GM23338 (cell line): ENCODE results near the gene ESR2. TPM values are rescaled to one million over a fixed set of nuclear protein-coding genes. Genes with fewer than 3 reads are reported as not detected.

ENCODE experiments used
- ATAC-seq: fragments of 200-7000 bp; cut with Tn5 transposase; 3 replicates; pipeline ENCODE4 v1.9.1; 2020
- DNase-seq: peaks from one replicate; pipeline ENCODE4 v3.0.0-alpha.2; 2015; ENCODE audit warnings: low spot score
- H2AFZ ChIP-seq: fragments of 200-600 bp; sonication (generic); 2 replicates; pipeline ENCODE4 v1.8.0; 2016; ENCODE audit warnings: antibody characterized with exemption, mild to moderate bottlenecking, moderate library complexity
- H3F3A ChIP-seq: fragments of 200-600 bp; sonication (generic); replicated peaks from 2 replicates; pipeline ENCODE4 v1.8.0; 2017; ENCODE audit warnings: antibody characterized with exemption, mixed run types, low read depth
- H3K27ac ChIP-seq: fragments of 200-600 bp; sonication (generic); 2 replicates; pipeline ENCODE4 v1.6.1; 2016; ENCODE audit warnings: low read depth
- H3K27me3 ChIP-seq: fragments of 200-600 bp; sonication (generic); 2 replicates; pipeline ENCODE4 v1.8.0; 2016; ENCODE audit warnings: mild to moderate bottlenecking, mixed run types, moderate library complexity; ENCODE audit not compliant: insufficient read depth
- H3K36me3 ChIP-seq: fragments of 200-600 bp; sonication (generic); 2 replicates; pipeline ENCODE4 v1.8.0; 2016; ENCODE audit warnings: mild to moderate bottlenecking; ENCODE audit not compliant: insufficient read depth
- H3K4me1 ChIP-seq: fragments of 200-600 bp; sonication (generic); 2 replicates; pipeline ENCODE4 v1.8.0; 2016; ENCODE audit warnings: mild to moderate bottlenecking, moderate library complexity; ENCODE audit not compliant: insufficient read depth
- H3K4me2 ChIP-seq: fragments of 200-600 bp; sonication (generic); 2 replicates; pipeline ENCODE4 v1.7.1; 2017; ENCODE audit warnings: mixed run types
- H3K4me3 ChIP-seq: fragments of 200-600 bp; sonication (generic); 2 replicates; pipeline ENCODE4 v1.6.1; 2016; ENCODE audit warnings: mixed run types
- H3K79me2 ChIP-seq: fragments of 200-600 bp; sonication (generic); replicated peaks from 2 replicates; pipeline ENCODE4 v1.8.0; 2017; ENCODE audit warnings: mild to moderate bottlenecking; ENCODE audit not compliant: insufficient read depth
- H3K9me2 ChIP-seq: fragments of 200-600 bp; sonication (generic); 2 replicates; pipeline ENCODE4 v1.8.0; 2017; ENCODE audit not compliant: insufficient read depth
- H4K20me1 ChIP-seq: fragments of 200-600 bp; sonication (generic); replicated peaks from 2 replicates; pipeline ENCODE4 v1.8.0; 2017; ENCODE audit warnings: mild to moderate bottlenecking; ENCODE audit not compliant: insufficient read depth
- H3K27ac Mint-ChIP-seq: 2 replicates; pipeline ENCODE4 v1.8.0; 2020; ENCODE audit warnings: inconsistent platforms, mild to moderate bottlenecking, moderate library complexity, mixed read lengths
- H3K27me3 Mint-ChIP-seq: 3 replicates; pipeline ENCODE4 v1.8.0; 2022; ENCODE audit warnings: low read depth, mild to moderate bottlenecking, moderate library complexity, mixed read lengths, inconsistent platforms; ENCODE audit not compliant: insufficient read depth, poor library complexity
- H3K36me3 Mint-ChIP-seq: 3 replicates; pipeline ENCODE4 v1.8.0; 2021; ENCODE audit warnings: low read depth, mild to moderate bottlenecking, inconsistent platforms, moderate library complexity, mixed read lengths
- H3K4me1 Mint-ChIP-seq: 3 replicates; pipeline ENCODE4 v1.8.0; 2020; ENCODE audit warnings: mild to moderate bottlenecking, inconsistent platforms, mixed read lengths
- H3K4me3 Mint-ChIP-seq: 3 replicates; pipeline ENCODE4 v1.8.0; 2021; ENCODE audit warnings: moderate library complexity, mild to moderate bottlenecking, inconsistent platforms, mixed read lengths
- H3K9me3 Mint-ChIP-seq: 3 replicates; pipeline ENCODE4 v1.8.0; 2020; ENCODE audit warnings: moderate library complexity, mild to moderate bottlenecking, inconsistent platforms, mixed read lengths
- CREB1 ChIP-seq: fragments of 250-450 bp; sonication (Bioruptor Pico); IDR thresholded peaks from 2 replicates; pipeline ENCODE4 v1.5.0; 2020; ENCODE audit warnings: low read depth, mild to moderate bottlenecking, moderate library complexity
- EZH2 ChIP-seq: fragments of 200-600 bp; sonication (generic); IDR thresholded peaks from one replicate; pipeline ENCODE4 v1.8.0; 2017; ENCODE audit warnings: antibody characterized with exemption, mild to moderate bottlenecking, low read depth; ENCODE audit not compliant: unreplicated experiment
- EZH2phosphoT487 ChIP-seq: fragments of 200-600 bp; sonication (generic); IDR thresholded peaks from one replicate; pipeline ENCODE4 v1.8.1; 2018; ENCODE audit warnings: antibody characterized with exemption; ENCODE audit not compliant: unreplicated experiment
- NANOG ChIP-seq: IDR thresholded peaks from 2 replicates; pipeline ENCODE4 v1.6.1; 2016; ENCODE audit warnings: antibody characterized with exemption, borderline replicate concordance
- STAT1 ChIP-seq: IDR thresholded peaks from one replicate; pipeline ENCODE4 v1.6.1; 2016; ENCODE audit warnings: antibody characterized with exemption; ENCODE audit not compliant: unreplicated experiment
- ZNF114 ChIP-seq: fragments of 250-450 bp; sonication (Bioruptor Pico); IDR thresholded peaks from 2 replicates; pipeline ENCODE4 v1.5.0; 2020; ENCODE audit warnings: mild to moderate bottlenecking, moderate library complexity
- ZNF331 ChIP-seq: fragments of 250-450 bp; sonication (Bioruptor Pico); IDR thresholded peaks from 2 replicates; pipeline ENCODE4 v1.5.0; 2020; ENCODE audit warnings: low read depth, mild to moderate bottlenecking, moderate library complexity
- ZNF462 ChIP-seq: fragments of 250-450 bp; sonication (Bioruptor Pico); IDR thresholded peaks from 2 replicates; pipeline ENCODE4 v1.5.0; 2020; ENCODE audit warnings: mild to moderate bottlenecking, moderate library complexity
- polyA plus RNA-seq: library from polyadenylated mRNA; unstranded; fragments of >200 nt; fragmentation: Nextera tagmentation; extraction: Ambion mirVana; gene quantifications from 2 replicates; pipeline ENCODE4 v1.2.1, GENCODE V29; 2016
- total RNA-seq: library from RNA; depleted of rRNA; stranded (reverse); fragments of >200 nt; shearing (Covaris generic); gene quantifications from 2 replicates; pipeline ENCODE4 v1.2.3, GENCODE V29; 2014
- TF ChIP-seq, protein P1 (sequence below), 2 experiments: fragments of 200-600 bp in 1 of 2; sonication (generic) in 1 of 2; conservative IDR thresholded peaks; 2 replicates each; pipeline versions ENCODE4 v1.5.1 to v1.6.1; 2016 to 2017; ENCODE audit warnings: antibody characterized with exemption in 2 of 2, low read depth in 2 of 2, mild to moderate bottlenecking in 2 of 2, moderate library complexity in 1 of 2

Gene ESR2
- total and polyA plus RNA-seq, 2 experiments from 2014 or later, result 0.58 to 0.59 TPM

DNA sequence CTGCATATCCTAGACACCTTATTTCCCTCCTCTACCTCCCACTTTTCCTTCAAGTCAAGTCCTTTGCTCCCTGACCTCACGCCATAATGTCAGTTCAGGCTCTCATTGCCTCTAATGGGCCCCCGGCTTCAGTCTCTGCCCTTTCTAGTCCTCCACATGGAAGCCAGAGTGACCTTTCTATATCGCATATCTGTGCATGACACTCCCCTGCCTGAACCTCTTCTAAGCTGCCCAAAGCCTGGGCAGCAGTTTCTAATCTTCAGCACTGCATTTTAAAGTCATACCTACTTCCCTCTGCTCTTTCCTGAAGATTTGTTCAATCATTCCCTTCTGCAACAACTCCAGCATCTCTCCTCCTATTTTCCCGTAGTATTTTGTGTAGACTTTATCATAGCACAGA, 45.5 kb downstream of the ESR2 start:
- DNase-seq (no peak), ATAC-seq (no peak)
- H3K27ac ChIP-seq, result no peak overlapping the region
- H3K79me2 ChIP-seq, result no peaks in the 10 kb centered on the region
- H3K36me3 ChIP-seq, result no peaks in the 10 kb centered on the region
- H3K9me2 ChIP-seq, result no peaks in the 10 kb centered on the region
- Mint-ChIP-seq H3K36me3 (no peaks in the 10 kb centered on the region), H3K9me3 (no peaks in the 10 kb centered on the region), H3K4me3 (no peak overlapping the region), H3K4me1 (peaks cover 3% of the 10 kb centered on the region; the same call in 2 of the 3 replicates), H3K27me3 (no peaks in the 10 kb centered on the region), H3K27ac (no peak overlapping the region; the same call in 1 of the 2 replicates)
- H3K4me2 ChIP-seq, result no peak overlapping the region
- H3F3A ChIP-seq, result no peaks in the 10 kb centered on the region
- H3K27me3 ChIP-seq, result no peaks in the 10 kb centered on the region
- no peak overlapping the region for H3K4me3 ChIP-seq
- no peak overlapping the region for H2AFZ ChIP-seq
- TF ChIP-seq ZNF462 (CRISPR knock-in tag), result no peak
- no peak for TF ChIP-seq CREB1 (CRISPR knock-in tag)
- TF ChIP-seq, protein P1, sequence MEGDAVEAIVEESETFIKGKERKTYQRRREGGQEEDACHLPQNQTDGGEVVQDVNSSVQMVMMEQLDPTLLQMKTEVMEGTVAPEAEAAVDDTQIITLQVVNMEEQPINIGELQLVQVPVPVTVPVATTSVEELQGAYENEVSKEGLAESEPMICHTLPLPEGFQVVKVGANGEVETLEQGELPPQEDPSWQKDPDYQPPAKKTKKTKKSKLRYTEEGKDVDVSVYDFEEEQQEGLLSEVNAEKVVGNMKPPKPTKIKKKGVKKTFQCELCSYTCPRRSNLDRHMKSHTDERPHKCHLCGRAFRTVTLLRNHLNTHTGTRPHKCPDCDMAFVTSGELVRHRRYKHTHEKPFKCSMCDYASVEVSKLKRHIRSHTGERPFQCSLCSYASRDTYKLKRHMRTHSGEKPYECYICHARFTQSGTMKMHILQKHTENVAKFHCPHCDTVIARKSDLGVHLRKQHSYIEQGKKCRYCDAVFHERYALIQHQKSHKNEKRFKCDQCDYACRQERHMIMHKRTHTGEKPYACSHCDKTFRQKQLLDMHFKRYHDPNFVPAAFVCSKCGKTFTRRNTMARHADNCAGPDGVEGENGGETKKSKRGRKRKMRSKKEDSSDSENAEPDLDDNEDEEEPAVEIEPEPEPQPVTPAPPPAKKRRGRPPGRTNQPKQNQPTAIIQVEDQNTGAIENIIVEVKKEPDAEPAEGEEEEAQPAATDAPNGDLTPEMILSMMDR (conservative IDR thresholded peaks at IDR 0.05; ENCODE audit: low read depth in 2 of 2), result no peak
- no peak for TF ChIP-seq ZNF331 (CRISPR knock-in tag)
- TF ChIP-seq EZH2, result no peak
- no peak for TF ChIP-seq NANOG
- no peak for TF ChIP-seq STAT1
- no peak for TF ChIP-seq ZNF114 (CRISPR knock-in tag)
- TF ChIP-seq EZH2phosphoT487, result no peak
- no peaks in the 10 kb centered on the region for H4K20me1 ChIP-seq
- no peaks in the 10 kb centered on the region for H3K4me1 ChIP-seq
